HG03457 (cell line): Measurements from ENCODE around the gene SETD2.

Source experiments
- ATAC-seq: cut with Tn5 transposase; IDR thresholded peaks from one replicate; pipeline ENCODE4 v1.9.1; 2021; ENCODE audit warnings: moderate number of reproducible peaks; ENCODE audit not compliant: unreplicated experiment

SETD2 gene

GRCh38 chr3:46986782-46987310 is 177.1 kb downstream of the SETD2 start:
- no peak for ATAC-seq

- ATAC-seq, result no peak
Measured at GRCh38 chr3:46986055-46986730, 177.7 kb downstream of the SETD2 start.

- no peak for ATAC-seq
Measured at GRCh38 chr3:46985588-46985987, 178.3 kb downstream of the SETD2 start.

GRCh38 chr3:46984591-46985459 is 179.1 kb downstream of the SETD2 start:
- ATAC-seq, result no peak

- no peak for ATAC-seq
Measured at GRCh38 chr3:46982546-46982945, 181.4 kb downstream of the SETD2 start.

- ATAC-seq, result no peak
Measured at GRCh38 chr3:46981932-46982471, 181.9 kb downstream of the SETD2 start.

GRCh38 chr3:46979958-46980497 is 183.9 kb downstream of the SETD2 start:
- no peak for ATAC-seq

- peak; percentile 44 for ATAC-seq
Measured at GRCh38 chr3:46978985-46979944, 184.6 kb downstream of the SETD2 start, which contains the start of gene NBEAL2. Gene NBEAL2 (plus strand): TSS chr3:46979666. CDS start chr3:46979862, 196 bp downstream.

- no peak for ATAC-seq
Measured at GRCh38 chr3:46978381-46978780, 185.5 kb downstream of the SETD2 start.

GRCh38 chr3:46977811-46978195 is 186.1 kb downstream of the SETD2 start:
- no peak for ATAC-seq

GRCh38 chr3:46976326-46977190 is 187.4 kb downstream of the SETD2 start, which contains the start of gene CCDC12:
Gene CCDC12 (minus strand): TSS chr3:46976745. CDS start chr3:46976732, 13 bp downstream.
- peak; percentile 52 for ATAC-seq

GRCh38 chr3:46974421-46975171 is 189.3 kb downstream of the SETD2 start:
- no peak for ATAC-seq

GRCh38 chr3:46972396-46972795 is 191.5 kb downstream of the SETD2 start:
- no peak for ATAC-seq

- no peak for ATAC-seq
Measured at GRCh38 chr3:46971742-46972141, 192.2 kb downstream of the SETD2 start.

GRCh38 chr3:46971151-46971550 is 192.8 kb downstream of the SETD2 start:
- ATAC-seq, result no peak

- no peak for ATAC-seq
Measured at GRCh38 chr3:46970391-46971091, 193.4 kb downstream of the SETD2 start.

GRCh38 chr3:46968783-46969428 is 195.0 kb downstream of the SETD2 start:
- ATAC-seq, result no peak
